SK-N-SH (cell line): ENCODE data around the gene SLC10A7. TPM values are rescaled to one million over a fixed set of nuclear protein-coding genes. Genes with fewer than 3 reads are reported as not detected.
A peak's percentile ranks its signal among the peaks of the same experiment; 100 is the strongest.

ENCODE experiments used
- CTCF ChIA-PET: fragments of 300-600, 350-600 bp; formaldehyde crosslinking; extraction: SDS; loops from one replicate; lab custom pipeline; 2021; lab: Yijun Ruan, JAX
- POLR2A ChIA-PET: fragments of 350-600 bp; sonication (Branson Sonifier 250); formaldehyde crosslinking; extraction: SDS; loops from one replicate; lab custom pipeline; 2020; ENCODE audit warnings: antibody characterized with exemption, inconsistent platforms; lab: Yijun Ruan, JAX
- DNase-seq: peaks from one replicate; pipeline ENCODE4 v3.0.0; 2012
- H2AFZ ChIP-seq: fragments of 200-600 bp; sonication (generic); 2 replicates; pipeline ENCODE4 v1.8.1; 2016; ENCODE audit warnings: antibody characterized with exemption, mild to moderate bottlenecking, low read depth
- H3F3A ChIP-seq: fragments of 200-600 bp; sonication (generic); replicated peaks from 2 replicates; pipeline ENCODE3; 2016; ENCODE audit warnings: antibody characterized with exemption, mild to moderate bottlenecking; ENCODE audit not compliant: insufficient read depth
- H3K27ac ChIP-seq, 2 experiments: fragments of 200-500 bp in 1 of 2; fragments of 200-600 bp in 1 of 2; sonication (Bioruptor generic) in 1 of 2; sonication (generic), shearing (Covaris generic) in 1 of 2; 2 replicates each; pipeline versions ENCODE4 v1.5.1 to v1.6.1; 2014 to 2016; ENCODE audit warnings: low read depth in 2 of 2, inconsistent platforms in 1 of 2, low read length in 1 of 2, mild to moderate bottlenecking in 1 of 2, mixed read lengths in 1 of 2
- H3K27me3 ChIP-seq: fragments of 200-600 bp; sonication (generic), shearing (Covaris generic); 2 replicates; pipeline ENCODE4 v1.6.1; 2016; ENCODE audit warnings: mixed run types; ENCODE audit not compliant: insufficient read depth
- H3K36me3 ChIP-seq, 2 experiments: fragments of 200-500 bp in 1 of 2; fragments of 200-600 bp in 1 of 2; sonication (Bioruptor generic) in 1 of 2; sonication (generic) in 1 of 2; replicated peaks in 1 of 2; 2 replicates each; pipeline versions ENCODE3 to v1.5.1; 2014 to 2016; ENCODE audit warnings: low read length in 1 of 2, mild to moderate bottlenecking in 1 of 2; ENCODE audit not compliant: insufficient read depth in 2 of 2, control insufficient read depth in 1 of 2
- H3K4me1 ChIP-seq, 2 experiments: fragments of 200-500 bp in 1 of 2; fragments of 200-600 bp in 1 of 2; sonication (Bioruptor generic) in 1 of 2; sonication (generic), shearing (Covaris generic) in 1 of 2; 2 replicates each; pipeline versions ENCODE4 v1.5.1 to v1.6.1; 2014 to 2016; ENCODE audit warnings: low read depth in 1 of 2, low read length in 1 of 2, mixed run types in 1 of 2; ENCODE audit not compliant: insufficient read depth in 2 of 2, control insufficient read depth in 1 of 2
- H3K4me2 ChIP-seq: fragments of 200-600 bp; sonication (generic), shearing (Covaris generic); 2 replicates; pipeline ENCODE4 v1.6.1; 2017; ENCODE audit warnings: mixed run types
- H3K4me3 ChIP-seq, 2 experiments: fragments of 200-500 bp in 1 of 2; fragments of 200-600 bp in 1 of 2; sonication (Bioruptor generic) in 1 of 2; sonication (generic), shearing (Covaris generic) in 1 of 2; 2 replicates each; pipeline versions ENCODE4 v1.5.1 to v1.8.1; 2014 to 2016; ENCODE audit warnings: low read depth in 2 of 2, inconsistent platforms in 1 of 2, low read length in 1 of 2, mild to moderate bottlenecking in 1 of 2, mixed read lengths in 1 of 2, moderate library complexity in 1 of 2
- H3K79me2 ChIP-seq: fragments of 200-600 bp; sonication (generic); 2 replicates; pipeline ENCODE4 v1.8.1; 2017; ENCODE audit warnings: mild to moderate bottlenecking; ENCODE audit not compliant: insufficient read depth
- H3K9ac ChIP-seq: fragments of 200-600 bp; sonication (generic); 2 replicates; pipeline ENCODE4 v1.6.1; 2017; ENCODE audit warnings: mixed run types
- H3K9me2 ChIP-seq: fragments of 200-600 bp; sonication (generic); 2 replicates; pipeline ENCODE4 v1.6.1; 2017; ENCODE audit warnings: mixed run types
- H3K9me3 ChIP-seq: fragments of 200-600 bp; sonication (generic); 2 replicates; pipeline ENCODE4 v1.6.1; 2017; ENCODE audit warnings: mixed run types, mild to moderate bottlenecking, moderate library complexity
- H4K20me1 ChIP-seq: fragments of 200-600 bp; sonication (generic); 2 replicates; pipeline ENCODE4 v1.6.1; 2017; ENCODE audit warnings: mild to moderate bottlenecking, mixed run types; ENCODE audit not compliant: insufficient read depth
- CHD2 ChIP-seq: fragments of 150-350 bp; IDR thresholded peaks from 2 replicates; pipeline ENCODE4 v1.6.1; 2018; ENCODE audit warnings: low read length; ENCODE audit not compliant: partially characterized antibody
- EP300 ChIP-seq, 2 experiments: IDR thresholded peaks; 2 replicates each; pipeline versions ENCODE4 v1.4.0 to v1.6.1; 2012; ENCODE audit warnings: borderline replicate concordance in 1 of 2, low read depth in 1 of 2, low read length in 1 of 2
- FOSL2 ChIP-seq: IDR thresholded peaks from 2 replicates; pipeline ENCODE4 v1.4.0; 2012; ENCODE audit warnings: low read depth, mild to moderate bottlenecking, moderate library complexity, borderline replicate concordance
- POLR2AphosphoS5 ChIP-seq: IDR thresholded peaks from 2 replicates; pipeline ENCODE4 v1.6.1; 2012; ENCODE audit warnings: low read depth, low read length
- RAD21 ChIP-seq: IDR thresholded peaks from 2 replicates; pipeline ENCODE4 v1.6.1; 2012; ENCODE audit warnings: mild to moderate bottlenecking, low read length
- TAF1 ChIP-seq: IDR thresholded peaks from 2 replicates; pipeline ENCODE4 v1.6.1; 2012; ENCODE audit warnings: low read depth, mild to moderate bottlenecking, low read length, moderate library complexity, borderline replicate concordance
- WGBS: methylation state at CpG from one replicate; pipeline ENCODE4 v1.1.6; 2017; ENCODE audit warnings: low lambda C conversion rate; 5-methylcytosine and 5-hydroxymethylcytosine counted together
- polyA plus RNA-seq, 3 experiments: library from polyadenylated mRNA; depleted of rRNA; stranded (reverse); fragments of >200 nt; gene quantifications; 2 replicates each; pipeline ENCODE4 v1.2.3, GENCODE V29; 2012
- TF ChIP-seq, protein P1 (sequence below): fragments of 150-350 bp; IDR thresholded peaks from 2 replicates; pipeline ENCODE4 v1.6.1; 2017; ENCODE audit warnings: antibody characterized with exemption, low read length, low read depth, borderline replicate concordance
- TF ChIP-seq, protein P2 (sequence below): IDR thresholded peaks from 2 replicates; pipeline ENCODE4; 2012

SLC10A7 gene
- polyA plus RNA-seq, 1 of the 3 experiments (the other 2 are of a cell fraction), result 3.3 TPM

DNA sequence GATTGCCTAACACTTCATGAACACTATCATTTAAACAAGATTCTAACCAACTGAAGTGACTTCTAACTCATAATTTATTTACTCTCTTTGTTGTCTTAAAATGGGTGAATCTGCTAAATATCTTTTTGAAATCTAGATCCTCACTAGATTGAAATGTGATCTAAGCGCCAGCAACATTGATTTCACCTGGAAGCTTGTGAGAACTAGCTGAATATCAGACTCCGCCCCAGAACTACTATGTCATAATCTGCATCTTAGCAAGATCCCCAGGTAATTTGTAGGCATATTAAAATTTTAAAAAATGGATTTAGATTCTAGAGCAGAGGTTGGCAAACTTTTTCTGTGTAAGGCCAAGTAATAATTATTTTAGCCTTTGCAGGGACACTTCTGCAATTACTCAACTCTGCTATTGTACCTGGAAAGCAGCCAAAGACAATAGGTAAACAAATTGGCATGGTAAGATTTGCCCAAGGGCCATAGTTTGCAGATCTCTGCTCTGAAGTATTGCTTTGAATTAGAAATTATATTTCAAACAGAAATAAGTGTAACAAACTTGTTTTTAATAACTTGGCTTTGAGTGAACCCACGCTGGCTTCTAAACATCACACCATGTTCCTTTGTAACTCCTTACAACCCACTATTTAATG is 185.9 kb downstream of the SLC10A7 start:
- Histone ChIP-seq H3K36me3 (no peaks in the 10 kb centered on the region), H3K9me2 (no peaks in the 10 kb centered on the region), H3K9me3 (no peaks in the 10 kb centered on the region), H3K79me2 (no peaks in the 10 kb centered on the region), H3F3A (peaks cover 40% of the 10 kb centered on the region), H3K9ac (no peak overlapping the region), H3K27ac (peak overlapping the region; percentile 34 to 53; a peak in 2 of 4 replicates), H3K27me3 (no peaks in the 10 kb centered on the region), H4K20me1 (no peaks in the 10 kb centered on the region), H3K4me2 (peak overlapping the region; percentile 4; the same call in 1 of the 2 replicates), H2AFZ (no peak overlapping the region), H3K4me1 (peaks cover 8 to 61% of the 10 kb centered on the region in 2 experiments), H3K4me3 (no peak overlapping the region)
- ChIA-PET POLR2A (no interaction called here), CTCF (interaction anchor here (0.8 to 1.0 kb wide), 4 partner anchors 15 to 580 kb away, joined by 3 to 4 read pairs (median 3); no protein-coding TSS in a partner anchor)
- 92% methylated on average over 3 of the region's 3 CpGs for WGBS
- DNase-seq, result no peak
- TF ChIP-seq, protein P1, sequence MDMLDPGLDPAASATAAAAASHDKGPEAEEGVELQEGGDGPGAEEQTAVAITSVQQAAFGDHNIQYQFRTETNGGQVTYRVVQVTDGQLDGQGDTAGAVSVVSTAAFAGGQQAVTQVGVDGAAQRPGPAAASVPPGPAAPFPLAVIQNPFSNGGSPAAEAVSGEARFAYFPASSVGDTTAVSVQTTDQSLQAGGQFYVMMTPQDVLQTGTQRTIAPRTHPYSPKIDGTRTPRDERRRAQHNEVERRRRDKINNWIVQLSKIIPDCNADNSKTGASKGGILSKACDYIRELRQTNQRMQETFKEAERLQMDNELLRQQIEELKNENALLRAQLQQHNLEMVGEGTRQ, result no peak
- TF ChIP-seq POLR2AphosphoS5 (no peak), EP300 (IDR thresholded peaks at IDR 0.05; ENCODE audit: borderline replicate concordance in 1 of 2, low read depth in 1 of 2, low read length in 1 of 2) (peak in 1 of 2 experiments; percentile 37; a peak in 1 of 4 replicates)
- TF ChIP-seq, protein P2, sequence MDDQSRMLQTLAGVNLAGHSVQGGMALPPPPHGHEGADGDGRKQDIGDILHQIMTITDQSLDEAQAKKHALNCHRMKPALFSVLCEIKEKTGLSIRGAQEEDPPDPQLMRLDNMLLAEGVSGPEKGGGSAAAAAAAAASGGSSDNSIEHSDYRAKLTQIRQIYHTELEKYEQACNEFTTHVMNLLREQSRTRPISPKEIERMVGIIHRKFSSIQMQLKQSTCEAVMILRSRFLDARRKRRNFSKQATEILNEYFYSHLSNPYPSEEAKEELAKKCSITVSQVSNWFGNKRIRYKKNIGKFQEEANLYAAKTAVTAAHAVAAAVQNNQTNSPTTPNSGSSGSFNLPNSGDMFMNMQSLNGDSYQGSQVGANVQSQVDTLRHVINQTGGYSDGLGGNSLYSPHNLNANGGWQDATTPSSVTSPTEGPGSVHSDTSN, result 0 out of 2 replicates have a peak, but pooled peaks have one; percentile 4

DNA sequence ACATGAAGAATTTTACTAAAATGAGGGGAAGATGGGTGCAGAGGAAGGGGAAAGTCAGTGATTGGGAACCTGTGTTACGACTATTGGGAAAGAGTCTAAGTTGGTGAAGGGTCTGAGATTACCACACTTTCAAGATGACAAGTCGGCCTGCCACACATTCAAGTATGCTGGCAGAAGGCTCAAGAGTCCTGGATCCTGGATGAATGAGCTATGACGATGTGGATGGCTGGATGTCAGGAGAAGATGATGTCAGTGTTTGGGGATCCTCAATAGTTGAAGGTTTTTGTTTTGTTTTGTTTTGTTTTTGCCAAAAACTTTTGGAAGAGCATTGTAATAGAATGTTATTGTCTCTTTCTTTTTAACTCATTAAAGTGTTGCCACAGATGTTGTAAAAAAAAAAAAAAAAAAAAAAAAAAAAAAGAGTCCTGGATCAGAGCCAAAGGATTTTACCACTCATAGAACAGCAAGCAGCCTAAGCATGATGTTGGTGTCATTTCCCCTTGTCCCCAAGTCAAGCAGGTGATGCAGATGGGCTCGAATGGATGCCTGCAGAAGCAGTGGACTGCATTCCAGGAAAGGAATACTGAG is 186.8 kb downstream of the SLC10A7 start:
- TF ChIP-seq TAF1, result no peak
- no peak for TF ChIP-seq RAD21
- no peak for TF ChIP-seq CHD2
- TF ChIP-seq FOSL2, result no peak
- WGBS, result 83% methylated on average over 4 of the region's 4 CpGs
- Histone ChIP-seq H3K27me3 (no peaks in the 10 kb centered on the region), H3K4me1 (peaks cover 8 to 65% of the 10 kb centered on the region in 2 experiments), H3K4me2 (0 out of 2 replicates have a peak overlapping the region, but pooled peaks have one; percentile 73), H3K36me3 (no peaks in the 10 kb centered on the region), H3F3A (peaks cover 49% of the 10 kb centered on the region), H3K9ac (no peak overlapping the region), H3K4me3 (no peak overlapping the region), H3K79me2 (no peaks in the 10 kb centered on the region), H4K20me1 (no peaks in the 10 kb centered on the region), H3K27ac (no peak overlapping the region; a peak in 1 of 4 replicates), H3K9me2 (no peaks in the 10 kb centered on the region), H2AFZ (no peak overlapping the region), H3K9me3 (no peaks in the 10 kb centered on the region)
- ChIA-PET CTCF (interaction anchor here (0.9 to 1.0 kb wide), 3 partner anchors 14 to 581 kb away, joined by 3 to 4 read pairs (median 3); no protein-coding TSS in a partner anchor), POLR2A (no interaction called here)
- DNase-seq, result no peak
